ENCODE data around the gene LFNG. TPM values are rescaled to one million over a fixed set of nuclear protein-coding genes. Genes with fewer than 3 reads are reported as not detected.
"Not testable (repeated sequence)": the region's sequence is repeated elsewhere in the genome, so short reads cannot be mapped to it uniquely, and the experiment has no call there.

Gene LFNG
- total RNA-seq, 1 donor from 2014 or later, result 36.8 TPM

DNA sequence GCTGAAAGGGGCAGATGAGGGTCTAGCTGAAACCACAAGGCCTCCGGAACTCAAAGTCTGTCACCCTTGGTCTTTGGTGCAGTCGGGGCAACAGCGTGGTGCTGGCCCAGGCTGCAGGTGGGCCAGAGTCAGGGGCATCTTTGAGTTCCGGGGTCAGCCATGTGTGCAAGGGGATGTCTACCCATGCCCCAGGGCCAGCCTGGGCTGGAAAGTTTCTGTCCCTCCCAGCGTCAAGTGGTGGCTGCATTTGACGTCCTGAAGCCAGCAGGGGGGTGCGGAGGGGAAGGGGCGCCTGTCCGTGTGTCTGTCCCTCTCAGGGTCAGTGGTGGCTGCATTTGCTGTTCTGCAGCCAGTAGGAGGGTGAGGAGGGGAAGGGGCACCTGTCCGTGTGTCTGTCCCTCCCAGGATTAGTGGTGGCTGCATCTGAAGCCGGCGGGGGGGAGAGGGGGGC lies 35.1 kb downstream of the LFNG start:
- intact Hi-C loops (cut with DNase I), result loop anchor here (5.0 to 10.0 kb wide), 2 partner anchors 77 to 80 kb away; partner anchors contain the start of genes GRIFIN and TTYH3
- no peak for DNase-seq (ENCODE audit: extremely low spot score in 2 of 2)
- H3K36me3 ChIP-seq, result peaks cover 0 to 1% of the 10 kb centered on the region in 2 donors
- TF ChIP-seq POLR2A (IDR thresholded peaks at IDR 0.05) (no peak), POLR2AphosphoS5 (IDR thresholded peaks at IDR 0.05; ENCODE audit: insufficient read depth in 1 of 2, low read depth in 1 of 2) (no peak), CTCF (IDR thresholded peaks at IDR 0.05) (no peak)
- peak overlapping the region; percentile 95 for H3K27ac ChIP-seq
- no peaks in the 10 kb centered on the region for H3K9me3 ChIP-seq
- peaks cover 45% of the 10 kb centered on the region for H3K4me1 ChIP-seq
- no peaks in the 10 kb centered on the region for H3K27me3 ChIP-seq
- H3K4me3 ChIP-seq, result peak overlapping the region; percentile 68 to 74

DNA sequence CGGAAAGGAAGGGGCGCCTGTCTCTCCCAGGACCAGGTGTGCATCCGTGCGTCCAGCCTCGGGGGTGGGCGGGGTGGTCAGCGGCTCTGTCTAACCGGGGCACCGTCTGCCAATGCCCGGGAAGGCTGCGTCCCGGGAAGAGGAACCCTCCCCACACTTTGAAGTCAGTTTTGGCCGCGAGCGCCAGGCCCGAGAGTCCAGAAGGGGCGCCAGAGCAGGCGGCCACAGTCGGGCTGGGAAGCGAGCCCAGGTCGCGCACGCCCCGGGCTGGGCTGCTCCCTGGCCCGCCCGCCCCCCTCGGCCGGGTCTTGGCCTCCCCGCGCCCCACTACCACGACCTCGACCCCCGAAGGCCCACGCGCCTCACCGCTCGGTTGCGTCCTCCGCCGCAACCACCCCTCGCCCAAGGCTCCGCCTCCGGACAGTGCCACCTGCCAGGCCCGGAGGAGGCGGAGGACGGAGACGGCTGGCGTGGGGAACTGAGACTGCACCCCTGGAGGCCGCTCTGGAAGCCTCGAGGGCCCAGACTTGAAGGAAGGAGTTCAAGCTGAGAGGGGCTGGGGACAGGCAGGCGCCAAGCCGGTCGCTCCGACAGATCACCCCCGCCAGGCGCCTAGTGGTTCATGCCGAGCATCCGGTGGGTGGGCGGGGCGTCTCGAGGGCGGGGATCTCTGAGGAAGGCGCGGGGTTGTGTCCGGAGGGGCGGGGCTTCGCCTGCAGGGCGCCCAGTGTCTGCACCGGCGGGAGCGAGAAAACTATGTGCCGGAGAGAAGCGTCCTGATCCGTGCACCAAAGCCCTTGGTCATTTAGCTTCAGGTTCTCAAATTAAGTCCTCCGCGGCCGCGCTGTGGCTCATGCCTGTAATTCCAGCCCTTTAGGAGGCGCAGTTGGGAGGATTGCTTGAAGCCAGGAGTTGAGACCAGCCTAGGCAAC lies 35.8 kb downstream of the LFNG start, which contains the start of gene BRAT1:
Gene BRAT1 (minus strand): TSS at position 404 of the 932 bp plus-strand sequence. CDS start 1,093 bp downstream, outside the sequence.
- peaks cover 52% of the 10 kb centered on the region for H3K4me1 ChIP-seq
- no peaks in the 10 kb centered on the region for H3K27me3 ChIP-seq
- intact Hi-C loops (cut with DNase I), result loop anchor here (5.0 to 10.0 kb wide), 2 partner anchors 78 to 79 kb away; partner anchors contain the start of genes GRIFIN and TTYH3
- no peaks in the 10 kb centered on the region for H3K36me3 ChIP-seq
- H3K27ac ChIP-seq, result peak within 1 kb of the TSS; percentile 95
- H3K4me3 ChIP-seq, result peak within 1 kb of the TSS; percentile 68 to 74
- TF ChIP-seq CTCF (IDR thresholded peaks at IDR 0.05), result peak in 1 of 3 experiments; percentile 18
- peak; percentile 79 to 89 for TF ChIP-seq POLR2AphosphoS5 (IDR thresholded peaks at IDR 0.05; ENCODE audit: insufficient read depth in 1 of 2, low read depth in 1 of 2)
- peak in 1 of 2 donors; percentile 49 for TF ChIP-seq POLR2A (IDR thresholded peaks at IDR 0.05)
- no peaks in the 10 kb centered on the region for H3K9me3 ChIP-seq
- DNase-seq (ENCODE audit: extremely low spot score in 2 of 2), result peak in 1 of 2 donors; percentile 94

DNA sequence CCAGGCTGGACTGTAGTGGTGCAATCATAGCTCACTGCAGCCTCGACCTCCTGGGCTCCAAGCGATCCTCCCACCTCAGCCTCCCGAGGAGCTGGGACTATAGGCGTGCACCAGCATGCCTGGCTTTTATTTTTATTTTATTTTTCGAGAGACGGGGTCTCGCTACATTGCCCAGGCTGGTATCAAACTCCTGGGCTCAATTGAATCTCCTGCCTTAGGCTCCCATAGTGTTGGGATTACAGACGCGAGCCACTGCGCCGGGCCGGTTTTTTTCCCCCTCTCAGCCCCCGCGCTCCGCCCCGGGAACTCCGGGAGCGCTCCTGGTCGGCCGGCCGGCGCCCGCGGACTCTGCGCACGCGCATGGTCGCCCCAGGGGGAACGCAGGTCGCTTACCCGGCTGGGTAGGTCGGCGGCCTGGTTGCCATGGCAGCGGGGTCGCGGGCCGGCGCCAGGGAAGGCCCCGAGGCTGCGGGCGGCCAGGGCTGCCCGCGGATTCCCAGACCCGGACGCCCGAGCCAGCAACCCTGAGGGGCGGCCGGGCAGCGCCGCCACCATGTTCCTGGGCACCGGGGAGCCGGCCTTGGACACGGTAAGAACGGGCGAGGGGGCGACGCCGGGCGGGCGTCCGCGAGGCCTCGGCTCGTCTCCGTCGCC lies 39.2 kb downstream of the LFNG start, which contains the start of gene IQCE:
Gene IQCE (plus strand): TSS at position 351 of the 654 bp plus-strand sequence. CDS start 203 bp downstream, at position 554.
- TF ChIP-seq POLR2AphosphoS5 (IDR thresholded peaks at IDR 0.05; ENCODE audit: insufficient read depth in 1 of 2, low read depth in 1 of 2) (peak; percentile 40 to 54), CTCF (IDR thresholded peaks at IDR 0.05) (no peak), POLR2A (IDR thresholded peaks at IDR 0.05) (no peak)
- no peaks in the 10 kb centered on the region for H3K36me3 ChIP-seq
- H3K4me1 ChIP-seq, result peaks cover 42% of the 10 kb centered on the region
- DNase-seq (ENCODE audit: extremely low spot score in 2 of 2), result no peak
- no peaks in the 10 kb centered on the region for H3K9me3 ChIP-seq
- H3K27ac ChIP-seq, result peak within 1 kb of the TSS; percentile 34
- intact Hi-C loops (cut with DNase I), result loop anchor here (5.0 to 10.0 kb wide), 2 partner anchors 76 to 81 kb away; partner anchors contain the start of genes GRIFIN and TTYH3
- no peaks in the 10 kb centered on the region for H3K27me3 ChIP-seq
- peak within 1 kb of the TSS; percentile 68 to 96 for H3K4me3 ChIP-seq

DNA sequence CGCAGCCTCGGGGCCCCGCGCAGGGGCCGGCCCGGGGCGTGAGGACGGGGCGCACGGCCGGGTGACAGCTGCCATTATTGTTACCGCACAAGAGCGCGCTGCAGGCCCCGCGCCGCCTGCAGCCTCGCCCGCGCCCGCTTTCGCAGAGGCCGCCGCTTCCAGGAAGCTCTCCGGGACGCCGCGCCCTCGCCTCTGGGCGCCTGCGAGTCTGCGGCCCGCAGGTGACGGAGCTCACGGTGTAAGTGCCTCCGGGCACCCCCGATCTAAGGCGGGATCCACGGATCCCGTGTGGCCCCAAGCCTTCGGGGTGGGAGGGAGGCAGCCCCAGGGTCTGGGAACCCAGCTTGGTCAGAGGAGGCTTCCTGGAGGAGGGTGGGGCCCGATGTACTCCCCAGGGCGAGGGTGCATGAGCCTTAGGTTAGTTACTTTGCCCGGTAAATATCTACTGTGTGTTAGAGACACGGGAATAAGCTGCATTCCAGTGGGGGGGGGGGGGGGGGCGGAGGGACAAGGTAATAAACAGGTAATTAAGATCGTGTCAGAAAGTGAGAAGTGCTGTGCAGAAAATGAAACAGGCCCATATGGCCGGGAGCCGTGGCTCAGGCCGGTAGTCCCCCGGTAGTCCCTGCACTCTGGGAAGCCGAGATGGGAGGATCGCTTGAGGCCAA lies 39.8 kb downstream of the LFNG start:
- no peak for DNase-seq (ENCODE audit: extremely low spot score in 2 of 2)
- intact Hi-C loops (cut with DNase I), result loop anchor here (5.0 to 10.0 kb wide), 2 partner anchors 75 to 82 kb away; partner anchors contain the start of genes GRIFIN and TTYH3
- Histone ChIP-seq H3K4me1 (peaks cover 36% of the 10 kb centered on the region), H3K9me3 (no peaks in the 10 kb centered on the region), H3K36me3 (no peaks in the 10 kb centered on the region), H3K4me3 (peak overlapping the region; percentile 68 to 96), H3K27me3 (no peaks in the 10 kb centered on the region), H3K27ac (peak overlapping the region; percentile 34)
- TF ChIP-seq CTCF (IDR thresholded peaks at IDR 0.05), result no peak
- no peak for TF ChIP-seq POLR2A (IDR thresholded peaks at IDR 0.05)
- no peak for TF ChIP-seq POLR2AphosphoS5 (IDR thresholded peaks at IDR 0.05; ENCODE audit: insufficient read depth in 1 of 2, low read depth in 1 of 2)

DNA sequence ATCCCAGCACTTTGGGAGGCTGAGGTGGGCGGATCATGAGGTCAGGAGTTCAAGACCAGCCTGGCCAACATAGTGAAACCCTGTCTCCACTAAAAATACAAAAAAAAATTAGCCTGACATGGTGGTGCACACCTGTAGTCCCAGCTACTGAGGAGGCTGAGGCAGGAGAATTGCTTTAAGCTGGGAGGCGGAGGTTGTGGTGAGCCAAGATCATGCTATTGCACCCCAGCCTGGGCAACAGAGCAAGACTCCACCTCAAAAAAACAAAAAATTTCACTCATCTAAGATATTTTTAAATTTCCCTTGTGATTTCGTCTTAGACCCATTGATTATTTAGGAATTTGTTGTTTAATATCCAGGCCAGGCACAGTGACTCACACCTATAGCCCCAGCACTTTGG lies 44.4 kb downstream of the LFNG start:
- H3K9me3 ChIP-seq; H3K27me3 ChIP-seq; H3K4me3 ChIP-seq; H3K36me3 ChIP-seq; H3K27ac ChIP-seq; intact Hi-C loops (cut with DNase I); DNase-seq (ENCODE audit: extremely low spot score in 2 of 2): not testable (repeated sequence)
- peaks cover 24% of the 10 kb centered on the region for H3K4me1 ChIP-seq

Measured in vagina (tissue), 2 donors.